NCI-H1092 (cell line): ENCODE results near the gene TYMP.

Source experiments
- DNase-seq: peaks from one replicate; lab custom pipeline; 2025; lab: John Stamatoyannopoulos, UW

The TYMP gene

DNA sequence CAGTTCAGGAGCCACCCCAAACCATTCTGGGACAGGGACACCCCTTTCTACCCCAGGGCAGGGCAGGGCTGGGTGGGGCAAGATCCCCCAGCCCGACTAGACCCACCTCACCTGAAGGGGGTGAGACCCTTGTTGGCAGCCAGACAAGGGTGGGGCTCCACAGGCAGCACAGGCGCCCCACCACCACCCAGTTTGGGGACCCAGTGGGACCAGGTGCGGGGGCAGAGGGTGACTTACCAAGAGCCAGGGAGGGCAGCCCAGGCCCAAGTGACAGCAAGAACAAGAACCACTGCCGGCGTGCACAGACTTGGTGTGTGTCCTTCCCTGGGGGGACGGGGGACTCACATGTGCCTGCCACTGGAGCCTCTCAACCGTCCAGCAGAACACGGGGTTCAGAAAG, 46.3 kb downstream of the TYMP start:
- no peak for DNase-seq

DNA sequence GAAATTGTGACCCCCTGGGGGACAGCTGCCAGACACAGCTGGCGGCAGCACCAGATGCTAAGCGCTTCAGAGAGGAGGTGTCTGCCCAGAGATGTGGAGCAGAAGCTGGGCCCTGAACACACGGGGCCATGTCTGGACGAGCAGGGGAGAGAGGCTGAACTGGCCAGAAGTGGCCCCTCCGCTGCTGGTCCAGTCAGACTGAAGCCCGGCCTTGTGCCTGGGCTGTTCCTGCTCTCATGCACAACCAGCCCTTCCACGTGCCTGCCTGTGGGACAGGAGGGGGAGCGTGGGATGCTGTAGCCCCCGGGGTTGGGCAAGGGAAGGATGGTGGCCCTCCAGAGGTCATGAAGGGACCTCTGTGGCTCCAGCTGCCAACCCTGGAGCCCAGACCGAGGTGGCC, 46.7 kb downstream of the TYMP start:
- no peak for DNase-seq

DNA sequence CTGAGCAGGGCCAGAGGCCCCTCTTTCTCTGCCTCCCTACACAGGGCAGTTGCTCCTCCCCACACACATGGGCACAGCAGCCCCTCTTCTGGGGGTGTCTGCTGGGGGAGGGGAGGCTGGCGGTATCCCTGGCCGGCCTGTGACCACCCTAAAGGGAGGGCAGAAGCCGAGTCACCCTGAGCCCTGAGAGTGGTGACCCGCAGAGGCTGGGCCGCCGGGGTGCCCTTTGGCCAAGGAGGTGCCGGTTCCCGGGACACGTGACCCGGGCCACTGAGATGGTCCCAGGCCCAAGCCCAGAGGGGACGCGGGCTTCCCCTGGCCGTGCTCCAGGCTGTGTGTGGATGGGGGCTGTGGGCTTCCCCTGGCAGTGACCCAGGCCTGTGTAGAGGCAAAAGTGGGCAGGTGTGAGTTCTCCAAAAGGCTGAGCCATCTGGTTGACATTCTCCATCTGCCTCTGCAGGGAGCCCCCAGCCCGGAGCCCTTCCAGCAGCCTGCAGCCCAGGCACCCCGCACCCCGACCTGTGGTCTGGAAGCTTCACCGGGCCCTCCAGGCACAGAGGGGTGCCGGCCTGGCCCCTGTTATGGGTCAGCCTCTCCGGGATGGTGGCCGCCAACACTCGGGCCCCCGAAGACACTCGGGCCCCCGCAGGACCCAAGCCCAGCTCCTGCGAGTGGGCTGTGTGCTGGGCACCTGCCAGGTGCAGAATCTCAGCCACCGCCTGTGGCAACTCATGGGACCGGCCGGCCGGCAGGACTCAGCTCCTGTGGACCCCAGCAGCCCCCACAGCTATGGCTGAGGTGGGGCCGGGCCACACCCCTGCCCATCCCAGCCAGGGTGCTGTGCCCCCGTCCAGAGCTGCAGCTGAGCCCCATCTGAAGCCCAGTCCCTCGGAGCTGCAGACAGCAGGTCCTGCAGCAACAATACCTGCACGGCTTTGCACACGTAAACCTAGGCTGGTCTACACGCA, 47.4 kb downstream of the TYMP start:
- no peak for DNase-seq

DNA sequence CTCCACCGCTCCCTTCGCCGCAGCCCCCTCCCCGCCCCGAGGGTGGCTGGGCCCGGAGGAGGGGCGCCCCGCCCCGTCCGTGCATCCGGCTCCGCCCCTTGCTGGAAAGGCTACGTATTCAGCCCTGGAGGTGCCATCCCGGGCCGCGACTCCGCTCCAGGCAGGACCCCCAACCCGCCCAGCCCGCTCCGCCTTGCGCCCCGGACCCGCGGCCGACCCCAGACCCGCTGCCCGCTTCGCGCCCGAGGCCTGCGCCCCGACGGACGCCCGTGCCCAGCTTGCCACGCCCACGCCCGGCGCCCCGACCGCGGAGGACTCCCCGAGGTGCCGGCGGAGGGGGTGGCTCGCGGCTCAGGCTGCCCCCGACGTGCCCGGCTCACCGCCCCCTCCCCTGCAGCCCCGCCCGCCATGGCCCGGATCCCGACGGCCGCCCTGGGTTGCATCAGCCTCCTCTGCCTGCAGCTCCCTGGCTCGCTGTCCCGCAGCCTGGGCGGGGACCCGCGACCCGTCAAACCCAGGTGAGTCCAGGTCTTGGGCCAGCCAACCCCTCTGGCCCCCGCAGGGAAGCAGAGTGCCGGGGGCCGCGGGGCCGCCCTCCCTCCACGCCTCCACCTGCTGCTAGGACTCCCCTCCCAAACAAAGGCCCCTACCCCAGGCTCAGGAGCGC, 48.2 kb downstream of the TYMP start, which contains the start of gene ADM2:
Gene ADM2, plus strand, starts transcription at position 104 of the 667 bp plus-strand sequence. Its CDS starts 305 bp downstream, at position 409.
- no peak for DNase-seq

DNA sequence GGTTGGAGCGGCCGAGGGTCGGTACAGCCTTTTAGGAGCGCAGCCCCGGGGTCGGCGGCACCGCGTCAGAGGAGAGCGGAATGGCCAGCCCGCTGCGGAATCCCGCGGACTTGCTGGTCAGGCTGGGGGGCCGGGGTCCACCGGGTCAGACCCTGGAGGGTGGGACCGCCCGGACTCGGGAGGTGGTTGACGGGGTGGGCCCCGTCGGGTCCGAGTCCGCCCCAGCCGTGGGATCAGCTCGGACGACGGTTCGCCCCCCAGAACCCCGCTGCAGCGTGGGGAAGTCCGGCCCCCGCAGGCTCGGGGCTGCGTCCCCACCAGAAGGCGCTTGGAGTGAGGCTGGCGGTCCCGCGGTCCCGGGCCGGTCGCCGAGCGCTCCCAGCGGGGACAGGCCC, 48.8 kb downstream of the TYMP start:
- no peak for DNase-seq

DNA sequence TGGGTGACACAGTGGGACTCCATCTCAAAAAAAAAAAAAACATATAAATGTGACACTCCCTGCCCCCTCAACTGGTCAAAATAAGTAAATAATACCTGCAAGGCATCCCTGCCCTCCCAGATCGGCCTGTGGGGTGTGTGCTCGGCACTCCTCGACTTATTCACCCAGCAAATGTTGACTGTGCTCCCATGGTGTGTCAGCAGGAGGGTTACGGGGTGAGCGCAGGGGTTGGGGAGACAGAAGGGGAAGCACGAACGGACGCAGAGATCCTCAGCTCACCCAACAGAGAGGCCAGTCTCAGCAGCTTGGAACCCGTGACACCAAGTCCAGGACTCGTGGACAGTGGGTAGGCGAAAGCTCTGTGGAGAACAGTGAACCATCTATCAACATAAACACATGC, 50.1 kb downstream of the TYMP start:
- no peak for DNase-seq

DNA sequence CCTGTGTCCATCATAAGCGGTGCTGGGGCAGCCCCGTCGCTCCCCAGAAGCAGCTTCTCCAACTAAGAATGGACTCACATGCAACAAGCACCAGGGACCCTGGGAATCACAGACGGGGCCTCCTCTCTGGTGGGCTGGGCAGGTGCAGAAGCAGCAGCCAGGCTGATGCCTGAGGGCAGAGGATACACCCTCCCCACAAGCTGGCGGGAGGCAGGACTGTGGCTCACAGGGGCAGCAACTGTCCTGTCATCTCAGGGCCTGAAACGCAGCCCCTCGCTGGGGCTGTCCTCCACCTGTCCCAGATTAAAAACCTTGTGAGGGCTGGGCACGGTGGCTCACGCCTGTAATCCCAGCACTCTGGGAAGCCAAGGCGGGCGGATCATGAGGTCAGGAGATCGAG, 51.9 kb downstream of the TYMP start:
- no peak for DNase-seq

DNA sequence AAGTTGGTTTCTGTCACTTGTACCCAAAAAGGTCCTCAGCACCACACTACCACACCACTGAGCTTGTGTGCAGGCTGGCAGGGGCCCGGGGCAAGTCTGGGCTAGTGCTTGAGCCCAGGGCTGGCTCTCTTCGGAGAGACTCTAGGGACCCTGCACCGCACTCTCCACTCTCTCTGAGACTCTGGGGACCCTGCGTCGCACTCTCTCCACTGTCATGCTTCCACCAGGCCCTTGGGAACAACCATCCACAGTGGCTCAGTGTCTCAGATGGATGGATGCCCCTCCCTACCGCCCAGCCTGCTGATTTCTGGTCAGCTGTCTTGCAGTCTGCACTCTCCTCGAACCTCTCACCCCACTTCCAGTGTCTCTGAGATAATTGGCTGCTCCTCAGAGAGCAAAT, 52.9 kb downstream of the TYMP start:
- no peak for DNase-seq
